ENCODE data around the gene MAD1L1. TPM values are rescaled to one million over a fixed set of nuclear protein-coding genes. Genes with fewer than 3 reads are reported as not detected.

The MAD1L1 gene
- total and polyA plus RNA-seq, 8 donors, result 12.8 to 469 (median 27.3) TPM

- H3K9me3 ChIP-seq, result no peaks in the 10 kb centered on the region
- no peak overlapping the region for H3K4me3 ChIP-seq
- H3K4me1 ChIP-seq, result peaks cover 8 to 13% (median 10%) of the 10 kb centered on the region in 4 donors
- no peaks in the 10 kb centered on the region for H3K36me3 ChIP-seq
- 72 to 86% (median 80%) methylated on average over 24 to 29 of the region's 29 CpGs for WGBS, 5 donors
- H3K27me3 ChIP-seq, result no peaks in the 10 kb centered on the region
- intact Hi-C loops (cut with DNase I; ENCODE audit: low total_unique reads), result no loop called here
- H3K27ac ChIP-seq, result no peak overlapping the region
- DNase-seq, result peak in 1 of 2 donors; percentile 59
- TF ChIP-seq EP300 (IDR thresholded peaks at IDR 0.05) (no peak), POLR2A (IDR thresholded peaks at IDR 0.05) (no peak), CTCF (IDR thresholded peaks at IDR 0.05) (no peak), POLR2AphosphoS5 (IDR thresholded peaks at IDR 0.05) (no peak)
These were observed 133.4 kb downstream of the MAD1L1 start for GRCh38 chr7:2099048-2099957.

DNA sequence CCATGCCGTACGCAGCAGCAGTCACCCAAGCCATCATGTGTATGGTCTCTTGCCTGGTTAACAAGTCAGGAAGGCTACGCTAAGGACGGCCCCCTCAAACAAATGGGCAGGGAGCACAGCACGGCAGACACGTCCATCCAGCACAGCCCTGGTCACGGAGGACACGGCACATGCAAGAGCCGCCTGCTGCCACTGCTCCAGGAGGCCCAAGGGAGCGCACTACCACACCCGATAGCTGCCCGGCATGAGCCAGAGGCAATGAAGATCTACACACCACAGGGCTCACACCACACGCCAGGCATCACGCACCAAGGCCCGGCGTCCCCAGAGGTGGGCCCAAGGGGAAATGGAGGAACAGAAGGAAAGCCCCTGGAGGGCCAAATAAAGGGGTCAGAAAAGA lies 134.2 kb downstream of the MAD1L1 start:
- H3K27ac ChIP-seq, result no peak overlapping the region
- WGBS, 5 donors, result 90 to 100% (median 93%) methylated on average over 6 to 16 of the region's 16 CpGs

GRCh38 chr7:2098056-2098455 lies 134.7 kb downstream of the MAD1L1 start:
- H3K4me3 ChIP-seq, result no peak overlapping the region
- 84 to 99% (median 97%) methylated on average over 8 to 18 of the region's 18 CpGs for WGBS, 5 donors

More for the DNA sequence above, 134.2 kb downstream of the MAD1L1 start:
- Histone ChIP-seq H3K36me3 (no peaks in the 10 kb centered on the region), H3K4me3 (no peak overlapping the region), H3K4me1 (peaks cover 0 to 5% (median 2%) of the 10 kb centered on the region in 4 donors), H3K9me3 (no peaks in the 10 kb centered on the region), H3K27me3 (no peaks in the 10 kb centered on the region)
- DNase-seq, result no peak
- intact Hi-C loops (cut with DNase I; ENCODE audit: low total_unique reads), result no loop called here
- no peak for TF ChIP-seq POLR2A (IDR thresholded peaks at IDR 0.05)
- TF ChIP-seq POLR2AphosphoS5 (IDR thresholded peaks at IDR 0.05), result no peak
- no peak for TF ChIP-seq CTCF (IDR thresholded peaks at IDR 0.05)
- no peak for TF ChIP-seq EP300 (IDR thresholded peaks at IDR 0.05)

DNA sequence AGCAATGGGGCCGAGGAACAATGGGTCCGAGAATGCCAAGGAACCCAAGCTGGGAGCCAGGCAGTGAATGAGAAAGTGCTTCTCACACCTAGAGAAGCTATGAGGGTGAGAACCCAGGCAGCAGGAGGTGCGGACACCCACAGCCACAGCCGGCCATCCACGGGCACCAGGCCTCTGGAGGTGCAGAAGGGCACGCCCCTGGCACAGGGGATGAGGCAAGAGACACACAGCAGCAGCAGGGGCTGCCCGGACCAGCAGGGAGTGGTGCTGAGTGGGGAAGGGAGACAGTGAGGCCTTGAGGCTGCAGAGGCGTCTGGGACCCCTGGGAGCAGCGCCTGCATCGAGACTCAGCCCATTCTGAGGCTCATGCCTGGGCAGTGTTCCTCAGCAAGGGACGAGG lies 135.3 kb downstream of the MAD1L1 start:
- 91 to 94% (median 94%) methylated on average over 8 to 11 of the region's 11 CpGs for WGBS, 5 donors
- intact Hi-C loops (cut with DNase I; ENCODE audit: low total_unique reads), result no loop called here
- Histone ChIP-seq H3K27me3 (no peaks in the 10 kb centered on the region), H3K27ac (no peak overlapping the region), H3K36me3 (no peaks in the 10 kb centered on the region), H3K4me1 (no peaks in the 10 kb centered on the region), H3K9me3 (no peaks in the 10 kb centered on the region), H3K4me3 (no peak overlapping the region)
- DNase-seq, result no peak
- TF ChIP-seq POLR2AphosphoS5 (IDR thresholded peaks at IDR 0.05) (no peak), POLR2A (IDR thresholded peaks at IDR 0.05) (no peak), EP300 (IDR thresholded peaks at IDR 0.05) (no peak), CTCF (IDR thresholded peaks at IDR 0.05) (no peak)

More at GRCh38 chr7:2098056-2098455, 134.7 kb downstream of the MAD1L1 start:
- no peaks in the 10 kb centered on the region for H3K27me3 ChIP-seq
- peaks cover 0 to under 1% (median 0%) of the 10 kb centered on the region in 4 donors for H3K4me1 ChIP-seq
- TF ChIP-seq EP300 (IDR thresholded peaks at IDR 0.05), result no peak
- TF ChIP-seq CTCF (IDR thresholded peaks at IDR 0.05), result no peak
- TF ChIP-seq POLR2A (IDR thresholded peaks at IDR 0.05), result no peak
- TF ChIP-seq POLR2AphosphoS5 (IDR thresholded peaks at IDR 0.05), result no peak
- no peak overlapping the region for H3K27ac ChIP-seq
- no peak for DNase-seq
- intact Hi-C loops (cut with DNase I; ENCODE audit: low total_unique reads), result no loop called here
- no peaks in the 10 kb centered on the region for H3K36me3 ChIP-seq
- no peaks in the 10 kb centered on the region for H3K9me3 ChIP-seq
